ENCODE data around the gene THBS2. TPM values are rescaled to one million over a fixed set of nuclear protein-coding genes. Genes with fewer than 3 reads are reported as not detected.

THBS2 gene
- total and polyA plus RNA-seq, 9 donors = 26.5 to 151 (median 65.3) TPM

GRCh38 chr6:169171016-169171415, 82.6 kb downstream of the THBS2 start:
- no peak for DNase-seq
- TF ChIP-seq, protein P1, sequence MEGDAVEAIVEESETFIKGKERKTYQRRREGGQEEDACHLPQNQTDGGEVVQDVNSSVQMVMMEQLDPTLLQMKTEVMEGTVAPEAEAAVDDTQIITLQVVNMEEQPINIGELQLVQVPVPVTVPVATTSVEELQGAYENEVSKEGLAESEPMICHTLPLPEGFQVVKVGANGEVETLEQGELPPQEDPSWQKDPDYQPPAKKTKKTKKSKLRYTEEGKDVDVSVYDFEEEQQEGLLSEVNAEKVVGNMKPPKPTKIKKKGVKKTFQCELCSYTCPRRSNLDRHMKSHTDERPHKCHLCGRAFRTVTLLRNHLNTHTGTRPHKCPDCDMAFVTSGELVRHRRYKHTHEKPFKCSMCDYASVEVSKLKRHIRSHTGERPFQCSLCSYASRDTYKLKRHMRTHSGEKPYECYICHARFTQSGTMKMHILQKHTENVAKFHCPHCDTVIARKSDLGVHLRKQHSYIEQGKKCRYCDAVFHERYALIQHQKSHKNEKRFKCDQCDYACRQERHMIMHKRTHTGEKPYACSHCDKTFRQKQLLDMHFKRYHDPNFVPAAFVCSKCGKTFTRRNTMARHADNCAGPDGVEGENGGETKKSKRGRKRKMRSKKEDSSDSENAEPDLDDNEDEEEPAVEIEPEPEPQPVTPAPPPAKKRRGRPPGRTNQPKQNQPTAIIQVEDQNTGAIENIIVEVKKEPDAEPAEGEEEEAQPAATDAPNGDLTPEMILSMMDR (IDR thresholded peaks at IDR 0.05) = no peak
- TF ChIP-seq POLR2A (IDR thresholded peaks at IDR 0.05) (no peak), EP300 (IDR thresholded peaks at IDR 0.05) (no peak)
- Histone ChIP-seq H3K27ac (no peak overlapping the region), H3K27me3 (no peaks in the 10 kb centered on the region), H3K36me3 (no peaks in the 10 kb centered on the region), H3K4me3 (no peak overlapping the region), H3K4me1 (ENCODE audit: insufficient read depth) (peaks cover 12% of the 10 kb centered on the region), H3K9me3 (no peaks in the 10 kb centered on the region)
- intact Hi-C loops (cut with DNase I) = no loop called here
- WGBS, 3 donors = 90 to 98% (median 97%) methylated on average over 15 to 16 of the region's 16 CpGs

- 93 to 99% (median 98%) methylated on average over 11 of the region's 11 CpGs for WGBS, 3 donors
- Histone ChIP-seq H3K9me3 (no peaks in the 10 kb centered on the region), H3K27ac (no peak overlapping the region), H3K4me3 (no peak overlapping the region), H3K4me1 (ENCODE audit: insufficient read depth) (peaks cover 14% of the 10 kb centered on the region), H3K36me3 (no peaks in the 10 kb centered on the region), H3K27me3 (no peaks in the 10 kb centered on the region)
- intact Hi-C loops (cut with DNase I) = no loop called here
- TF ChIP-seq POLR2A (IDR thresholded peaks at IDR 0.05) (no peak), EP300 (IDR thresholded peaks at IDR 0.05) (no peak)
- TF ChIP-seq, protein P1 (IDR thresholded peaks at IDR 0.05) = no peak
- DNase-seq = no peak
Observed at GRCh38 chr6:169170583-169170955, 83.1 kb downstream of the THBS2 start.

DNA sequence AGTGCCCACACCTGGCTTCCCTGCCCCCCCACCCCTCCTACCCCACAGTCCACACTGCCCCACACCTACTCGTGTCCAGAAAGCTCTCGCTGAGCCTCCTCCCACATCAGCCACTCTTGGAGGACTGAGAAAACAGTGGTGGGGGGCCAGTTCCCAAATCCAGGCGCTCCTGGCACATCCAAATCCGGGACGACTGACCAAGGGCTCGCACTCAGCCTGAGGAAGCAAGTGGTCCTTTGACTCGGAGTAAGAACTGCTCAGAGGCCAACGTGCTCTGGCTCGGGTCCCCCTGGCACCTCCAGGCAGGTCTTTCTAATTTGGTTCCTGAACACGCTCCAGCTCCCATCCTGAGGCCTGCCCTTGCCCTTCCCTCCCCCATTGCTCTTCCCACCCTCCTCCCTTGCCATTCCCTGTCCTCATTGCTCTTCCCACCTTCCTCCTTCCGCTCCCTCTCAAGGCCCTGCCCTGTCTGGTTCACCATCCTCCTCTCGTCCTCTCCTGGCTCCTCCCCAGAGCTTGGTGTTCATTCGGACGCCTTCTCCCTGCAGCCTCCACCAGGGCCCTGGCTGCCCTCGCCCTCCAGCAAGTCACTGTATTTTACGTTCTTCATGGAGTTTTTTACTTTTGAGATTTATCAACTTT, 83.6 kb downstream of the THBS2 start:
- WGBS, 3 donors = 88 to 92% (median 89%) methylated on average over 16 of the region's 16 CpGs
- Histone ChIP-seq H3K9me3 (no peaks in the 10 kb centered on the region), H3K36me3 (no peaks in the 10 kb centered on the region), H3K27me3 (no peaks in the 10 kb centered on the region), H3K4me3 (no peak overlapping the region), H3K4me1 (ENCODE audit: insufficient read depth) (peaks cover 14% of the 10 kb centered on the region), H3K27ac (no peak overlapping the region)
- TF ChIP-seq EP300 (IDR thresholded peaks at IDR 0.05) (no peak), POLR2A (IDR thresholded peaks at IDR 0.05) (no peak)
- TF ChIP-seq, protein P1 (IDR thresholded peaks at IDR 0.05) = no peak
- intact Hi-C loops (cut with DNase I) = no loop called here
- no peak for DNase-seq

- no peak overlapping the region for H3K27ac ChIP-seq
- TF ChIP-seq EP300 (IDR thresholded peaks at IDR 0.05) = no peak
- no peak for TF ChIP-seq POLR2A (IDR thresholded peaks at IDR 0.05)
- TF ChIP-seq, protein P1 (IDR thresholded peaks at IDR 0.05) = no peak
- no peaks in the 10 kb centered on the region for H3K9me3 ChIP-seq
- DNase-seq = no peak
- H3K27me3 ChIP-seq = no peaks in the 10 kb centered on the region
- no peak overlapping the region for H3K4me3 ChIP-seq
- WGBS, 3 donors = 84 to 93% (median 93%) methylated on average over 17 of the region's 17 CpGs
- H3K36me3 ChIP-seq = no peaks in the 10 kb centered on the region
- intact Hi-C loops (cut with DNase I) = no loop called here
- peaks cover 14% of the 10 kb centered on the region for H3K4me1 ChIP-seq (ENCODE audit: insufficient read depth)
Observed at GRCh38 chr6:169169375-169169774, 84.3 kb downstream of the THBS2 start.

Data from ovary (tissue), 9 donors.